Measurements from ENCODE around the gene OS9.

OS9 gene

DNA sequence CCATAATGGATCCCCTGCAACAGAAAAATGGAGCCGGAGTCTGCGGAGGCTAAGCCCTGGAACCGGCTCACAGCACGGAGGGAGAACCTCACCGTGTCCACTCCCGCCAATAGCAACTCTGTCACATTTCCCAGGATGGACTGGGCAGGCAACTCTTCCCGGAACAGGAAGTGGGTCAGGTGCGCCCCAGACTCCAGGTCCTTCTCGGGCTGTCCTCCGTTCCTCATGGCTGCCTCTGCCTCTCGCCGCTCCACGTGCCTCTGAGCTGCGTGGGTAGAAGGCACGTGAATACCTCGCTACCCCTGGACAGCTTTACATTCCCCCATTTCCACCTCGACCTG lies 70.7 kb downstream of the OS9 start:
- Histone ChIP-seq H3K9ac (ENCODE audit: low read depth, low read length) (peak overlapping the region; percentile 50; the same call in 1 of the 2 replicates), H3K36me3 (ENCODE audit: insufficient read depth, low read length) (no peaks in the 10 kb centered on the region)

GRCh38 chr12:57765003-57765697 lies 71.2 kb downstream of the OS9 start:
- Histone ChIP-seq H3K4me1 (ENCODE audit: insufficient read depth, low read length) (no peaks in the 10 kb centered on the region), H3K36me3 (ENCODE audit: insufficient read depth, low read length) (no peaks in the 10 kb centered on the region), H3K9ac (ENCODE audit: low read depth, low read length) (peak overlapping the region; percentile 50), H3K9me3 (ENCODE audit: control insufficient read depth, insufficient read depth, low read length) (no peaks in the 10 kb centered on the region)

More for the DNA sequence above, 70.7 kb downstream of the OS9 start:
- H3K9me3 ChIP-seq (ENCODE audit: control insufficient read depth, insufficient read depth, low read length), result no peaks in the 10 kb centered on the region
- no peaks in the 10 kb centered on the region for H3K4me1 ChIP-seq (ENCODE audit: insufficient read depth, low read length)

GRCh38 chr12:57765698-57766463 lies 71.9 kb downstream of the OS9 start:
- Histone ChIP-seq H3K9ac (ENCODE audit: low read depth, low read length) (peak overlapping the region; percentile 50; the same call in 1 of the 2 replicates), H3K4me1 (ENCODE audit: insufficient read depth, low read length) (no peaks in the 10 kb centered on the region), H3K9me3 (ENCODE audit: control insufficient read depth, insufficient read depth, low read length) (no peaks in the 10 kb centered on the region), H3K36me3 (ENCODE audit: insufficient read depth, low read length) (no peaks in the 10 kb centered on the region)

DNA sequence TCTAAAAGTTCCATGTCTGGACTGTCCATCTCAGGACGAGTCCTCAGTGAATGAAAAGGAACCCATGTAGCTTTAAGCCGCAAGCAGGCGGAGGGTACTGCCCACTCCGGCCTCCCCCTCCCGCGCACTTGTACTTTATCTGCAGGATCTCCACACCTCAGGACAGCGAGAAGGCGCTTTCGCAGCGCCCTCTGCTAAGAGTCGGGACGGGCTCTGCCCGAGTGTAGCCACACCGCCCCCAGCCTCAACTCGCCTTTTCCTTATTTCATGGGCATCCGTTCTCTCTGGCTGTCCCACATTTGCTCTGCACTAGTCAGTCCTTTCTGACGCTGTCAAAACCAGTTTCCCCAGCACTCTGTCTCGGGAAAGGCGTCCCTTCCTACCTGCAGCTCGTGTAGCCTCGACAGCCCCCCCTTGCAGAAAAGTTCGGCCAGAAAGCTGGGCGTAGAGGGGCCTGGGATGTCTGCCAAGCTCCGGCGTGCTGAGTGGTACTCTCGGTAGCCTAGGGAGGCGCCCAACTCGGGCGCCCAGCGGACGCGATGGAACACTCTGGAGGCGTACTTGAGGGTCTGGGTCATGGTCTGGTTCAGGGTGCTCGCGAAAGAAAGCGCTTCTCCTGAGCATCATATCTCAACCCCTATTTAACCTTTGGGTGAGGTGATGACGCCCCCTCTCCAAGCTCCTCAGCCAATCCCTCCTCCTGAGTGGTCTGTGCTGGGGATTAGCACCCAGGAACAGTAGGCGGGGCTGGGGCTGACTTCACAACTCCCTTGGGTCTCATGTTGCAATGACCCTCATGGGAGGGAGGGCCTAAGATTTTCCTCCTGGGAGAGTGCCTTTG lies 72.8 kb downstream of the OS9 start, which contains the start of gene CYP27B1:
TSS of gene CYP27B1 (minus strand) at position 615 of the 841 bp plus-strand sequence. CDS start at position 578, 37 bp downstream.
- Histone ChIP-seq H3K4me1 (ENCODE audit: insufficient read depth, low read length) (no peaks in the 10 kb centered on the region; the same call in 1 of the 2 replicates), H3K9me3 (ENCODE audit: control insufficient read depth, insufficient read depth, low read length) (no peaks in the 10 kb centered on the region), H3K9ac (ENCODE audit: low read depth, low read length) (peak within 1 kb of the TSS; percentile 50; the same call in 1 of the 2 replicates), H3K36me3 (ENCODE audit: insufficient read depth, low read length) (no peaks in the 10 kb centered on the region)

- no peak overlapping the region; the same call in 1 of the 2 replicates for H3K9ac ChIP-seq (ENCODE audit: low read depth, low read length)
Measured at GRCh38 chr12:57767305-57767698, 73.4 kb downstream of the OS9 start.

DNA sequence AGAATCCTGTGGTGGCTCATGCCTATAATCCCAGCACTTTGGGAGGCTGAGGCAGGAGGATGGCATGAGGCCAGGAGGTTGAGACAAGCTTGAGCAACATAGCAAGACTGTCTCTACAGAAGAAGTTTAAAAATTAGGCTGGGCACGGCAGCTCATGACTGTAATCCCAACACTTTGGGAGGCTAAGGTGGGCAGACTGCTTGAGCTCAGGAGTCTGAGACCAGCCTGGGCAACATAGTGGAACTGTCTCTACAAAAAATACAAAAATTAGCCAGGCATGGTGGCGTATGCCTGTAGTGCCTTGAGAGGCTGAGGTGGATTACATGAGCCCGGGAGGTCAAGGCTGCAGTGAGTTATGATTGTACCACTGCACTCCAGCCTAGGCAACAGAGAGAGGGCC lies 73.9 kb downstream of the OS9 start:
- Histone ChIP-seq H3K9me3 (ENCODE audit: control insufficient read depth, insufficient read depth, low read length) (no peaks in the 10 kb centered on the region), H3K4me1 (ENCODE audit: insufficient read depth, low read length) (no peaks in the 10 kb centered on the region; the same call in 1 of the 2 replicates), H3K9ac (ENCODE audit: low read depth, low read length) (no peak overlapping the region), H3K36me3 (ENCODE audit: insufficient read depth, low read length) (no peaks in the 10 kb centered on the region)

More at GRCh38 chr12:57767305-57767698, 73.4 kb downstream of the OS9 start:
- Histone ChIP-seq H3K9me3 (ENCODE audit: control insufficient read depth, insufficient read depth, low read length) (no peaks in the 10 kb centered on the region), H3K4me1 (ENCODE audit: insufficient read depth, low read length) (no peaks in the 10 kb centered on the region; the same call in 1 of the 2 replicates), H3K36me3 (ENCODE audit: insufficient read depth, low read length) (no peaks in the 10 kb centered on the region)

GRCh38 chr12:57769594-57769993 lies 75.7 kb downstream of the OS9 start:
- Histone ChIP-seq H3K9ac (ENCODE audit: low read depth, low read length) (no peak overlapping the region), H3K36me3 (ENCODE audit: insufficient read depth, low read length) (no peaks in the 10 kb centered on the region), H3K9me3 (ENCODE audit: control insufficient read depth, insufficient read depth, low read length) (no peaks in the 10 kb centered on the region), H3K4me1 (ENCODE audit: insufficient read depth, low read length) (no peaks in the 10 kb centered on the region; the same call in 1 of the 2 replicates)

DNA sequence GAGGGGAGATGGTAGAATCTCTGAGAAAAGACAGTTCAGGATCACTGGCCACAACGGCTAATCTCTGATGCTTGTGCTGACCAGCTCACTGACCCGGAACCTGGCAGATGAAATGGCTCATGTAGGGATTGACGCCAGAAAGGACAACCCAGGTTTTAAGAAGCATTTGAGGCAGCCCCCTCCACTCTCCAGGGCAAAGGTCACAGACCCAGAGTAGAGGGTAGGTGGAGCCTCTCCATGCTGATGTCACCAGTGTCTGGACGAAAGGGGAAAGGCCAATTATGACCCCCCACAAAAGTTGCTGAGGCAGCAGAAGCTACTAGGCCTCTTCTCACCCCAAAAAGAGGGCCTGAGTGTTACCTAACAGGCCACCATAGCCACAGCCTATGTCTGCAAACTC lies 76.8 kb downstream of the OS9 start:
- no peaks in the 10 kb centered on the region; the same call in 1 of the 2 replicates for H3K4me1 ChIP-seq (ENCODE audit: insufficient read depth, low read length)
- no peak overlapping the region; the same call in 1 of the 2 replicates for H3K9ac ChIP-seq (ENCODE audit: low read depth, low read length)
- H3K9me3 ChIP-seq (ENCODE audit: control insufficient read depth, insufficient read depth, low read length), result no peaks in the 10 kb centered on the region
- H3K36me3 ChIP-seq (ENCODE audit: insufficient read depth, low read length), result no peaks in the 10 kb centered on the region
